OCI-LY7 (cell line): ENCODE measurements around the gene RAB27B. TPM values are rescaled to one million over a fixed set of nuclear protein-coding genes. Genes with fewer than 3 reads are reported as not detected.

ENCODE experiments used
- BruUV-seq: library from RNA; stranded (reverse); fragments of 400-500 nt; replicated peaks from 2 replicates; lab custom pipeline; 2021; lab: Mats Ljungman, UMichigan
- CTCF ChIA-PET: fragments of 300-600 bp; sonication (Branson Sonifier 250); formaldehyde crosslinking; loops from one replicate; lab custom pipeline; 2022; ENCODE audit warnings: antibody characterized with exemption; ENCODE audit not compliant: unreplicated experiment; lab: Charles Lee
- POLR2A ChIA-PET: fragments of 300-600 bp; sonication (Branson Sonifier 250); formaldehyde crosslinking; loops from one replicate; lab custom pipeline; 2022; ENCODE audit warnings: antibody characterized with exemption; lab: Charles Lee
- DNase-seq: peaks from one replicate; pipeline ENCODE4 v3.0.0-alpha.2; 2015; ENCODE audit warnings: low spot score
- H2AFZ ChIP-seq: fragments of 200-600 bp; sonication (generic), shearing (Covaris generic); 2 replicates; pipeline ENCODE4 v1.6.1; 2014; ENCODE audit warnings: mild to moderate bottlenecking, antibody characterized with exemption, low read length, moderate library complexity
- H3K27ac ChIP-seq: fragments of 200-600 bp; sonication (generic); 2 replicates; pipeline ENCODE4 v1.5.1; 2014; ENCODE audit warnings: mixed run types, low read depth, mild to moderate bottlenecking, moderate library complexity, low read length, inconsistent platforms; ENCODE audit not compliant: poor library complexity, severe bottlenecking
- H3K36me3 ChIP-seq: fragments of 200-600 bp; sonication (generic); 2 replicates; pipeline ENCODE4 v1.6.1; 2014; ENCODE audit warnings: mild to moderate bottlenecking, antibody characterized with exemption, low read length, moderate library complexity, mixed read lengths; ENCODE audit not compliant: insufficient read depth
- H3K4me1 ChIP-seq: fragments of 200-600 bp; sonication (generic); 2 replicates; pipeline ENCODE4 v1.5.1; 2014; ENCODE audit warnings: mild to moderate bottlenecking, low read length; ENCODE audit not compliant: insufficient read depth, poor library complexity, severe bottlenecking
- H3K4me2 ChIP-seq: fragments of 200-600 bp; sonication (generic); 2 replicates; pipeline ENCODE4 v1.6.1; 2014; ENCODE audit warnings: mild to moderate bottlenecking, low read length
- H3K4me3 ChIP-seq: fragments of 200-600 bp; sonication (generic); 2 replicates; pipeline ENCODE4 v1.5.1; 2014; ENCODE audit warnings: mild to moderate bottlenecking, low read depth, low read length; ENCODE audit not compliant: poor library complexity, severe bottlenecking
- H3K79me2 ChIP-seq: fragments of 200-600 bp; sonication (generic); 2 replicates; pipeline ENCODE4 v1.6.1; 2016; ENCODE audit warnings: low read depth, mild to moderate bottlenecking, low read length, moderate library complexity, mixed read lengths; ENCODE audit not compliant: insufficient read depth
- H3K9me2 ChIP-seq: fragments of 200-600 bp; sonication (generic); 2 replicates; pipeline ENCODE4 v1.6.1; 2016; ENCODE audit warnings: mild to moderate bottlenecking, low read length, mixed read lengths; ENCODE audit not compliant: insufficient read depth
- H3K9me3 ChIP-seq: fragments of 200-600 bp; sonication (generic); 2 replicates; pipeline ENCODE4 v1.6.1; 2014; ENCODE audit warnings: mild to moderate bottlenecking, mixed run types, low read length, mixed read lengths
- H4K20me1 ChIP-seq: fragments of 200-600 bp; sonication (generic); 2 replicates; pipeline ENCODE4 v1.6.1; 2014; ENCODE audit warnings: mild to moderate bottlenecking, antibody characterized with exemption, low read length, moderate library complexity, mixed read lengths; ENCODE audit not compliant: insufficient read depth
- CTCF ChIP-seq: fragments of 200-600 bp; sonication (generic); conservative IDR thresholded peaks from 2 replicates; pipeline ENCODE4 v1.5.1; 2014; ENCODE audit warnings: mild to moderate bottlenecking, antibody characterized with exemption, low read length, moderate library complexity, mixed read lengths
- EZH2phosphoT487 ChIP-seq: fragments of 200-600 bp; sonication (generic); IDR thresholded peaks from 2 replicates; pipeline ENCODE4 v1.6.1; 2018; ENCODE audit warnings: low read depth, borderline replicate concordance, mild to moderate bottlenecking, mixed run types, antibody characterized with exemption, low read length, moderate library complexity, mixed read lengths
- intact Hi-C: fragments of 100-400 bp; cut with micrococcal nuclease; formaldehyde crosslinking; loops from one replicate; pipeline ENCODE4 v1.10.0; 2022; ENCODE audit not compliant: unreplicated experiment
- total RNA-seq, 2 experiments: library from RNA; depleted of rRNA in 1 of 2; stranded (reverse); fragments of >200 nt in 1 of 2; shearing (Covaris generic) in 1 of 2; gene quantifications; 2 replicates each; pipeline ENCODE4 v1.2.3, GENCODE V29; 2014 to 2022

Gene RAB27B
- total RNA-seq, 2 experiments from 2014 or later = not detected

DNA sequence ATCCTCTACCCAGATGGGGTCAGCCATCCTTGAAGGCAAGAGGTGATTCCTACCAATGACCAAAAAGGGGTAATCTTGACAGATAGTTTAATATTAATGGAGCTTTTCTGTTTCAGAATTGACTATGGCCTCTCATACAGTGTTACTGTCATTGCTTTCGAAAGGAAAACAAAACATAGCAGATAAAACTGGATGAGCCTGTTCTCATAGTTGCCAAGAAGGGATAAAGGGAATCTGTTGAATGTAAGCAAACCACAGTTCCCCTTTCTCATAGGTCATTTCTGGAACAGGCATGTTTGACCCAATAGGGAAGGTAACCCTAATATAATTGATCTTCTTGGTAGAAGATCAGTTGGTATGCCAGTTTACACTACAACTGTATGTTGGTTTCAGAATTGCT, 1.6 kb downstream of the RAB27B start:
- Histone ChIP-seq H3K79me2 (no peaks in the 10 kb centered on the region), H3K27ac (no peak overlapping the region), H3K4me1 (no peaks in the 10 kb centered on the region), H3K4me2 (no peak overlapping the region), H3K9me2 (no peaks in the 10 kb centered on the region), H3K36me3 (no peaks in the 10 kb centered on the region), H3K4me3 (no peak overlapping the region), H2AFZ (no peak overlapping the region), H4K20me1 (no peaks in the 10 kb centered on the region), H3K9me3 (no peaks in the 10 kb centered on the region)
- CTCF ChIA-PET = no interaction called here
- POLR2A ChIA-PET = no interaction called here
- no peak for TF ChIP-seq CTCF
- TF ChIP-seq EZH2phosphoT487 = no peak
- intact Hi-C loops = loop anchor here (2.0 kb wide), 1 partner anchor 63 kb away; no protein-coding TSS in a partner anchor
- no peak for DNase-seq
- no TSS peak for BruUV-seq

GRCh38 chr18:54830260-54830659, 2.0 kb downstream of the RAB27B start:
- CTCF ChIA-PET = no interaction called here
- Histone ChIP-seq H3K79me2 (no peaks in the 10 kb centered on the region), H3K4me1 (no peaks in the 10 kb centered on the region), H4K20me1 (no peaks in the 10 kb centered on the region), H3K9me2 (no peaks in the 10 kb centered on the region), H2AFZ (no peak overlapping the region), H3K36me3 (no peaks in the 10 kb centered on the region), H3K4me3 (no peak overlapping the region), H3K27ac (no peak overlapping the region), H3K9me3 (no peaks in the 10 kb centered on the region), H3K4me2 (no peak overlapping the region)
- intact Hi-C loops = no loop called here
- BruUV-seq = no TSS peak
- POLR2A ChIA-PET = no interaction called here
- no peak for DNase-seq
- TF ChIP-seq EZH2phosphoT487 (no peak), CTCF (no peak)

GRCh38 chr18:54830866-54831265, 2.6 kb downstream of the RAB27B start:
- no peak for DNase-seq
- Histone ChIP-seq H4K20me1 (no peaks in the 10 kb centered on the region), H3K4me2 (no peak overlapping the region), H3K36me3 (no peaks in the 10 kb centered on the region), H3K9me3 (no peaks in the 10 kb centered on the region), H3K4me1 (no peaks in the 10 kb centered on the region), H3K79me2 (no peaks in the 10 kb centered on the region), H3K4me3 (no peak overlapping the region), H3K27ac (no peak overlapping the region), H2AFZ (no peak overlapping the region), H3K9me2 (no peaks in the 10 kb centered on the region)
- TF ChIP-seq CTCF (no peak), EZH2phosphoT487 (no peak)
- intact Hi-C loops = no loop called here
- ChIA-PET CTCF (no interaction called here), POLR2A (no interaction called here)
- BruUV-seq = no TSS peak
